HG03342 (cell line): ENCODE data around the gene ADRM1.

Experiments
- ATAC-seq: cut with Tn5 transposase; IDR thresholded peaks from one replicate; pipeline ENCODE4 v1.9.1; 2021; ENCODE audit warnings: mild to moderate bottlenecking, moderate library complexity; ENCODE audit not compliant: unreplicated experiment

The ADRM1 gene

GRCh38 chr20:62309947-62310756 is 7.4 kb downstream of the ADRM1 start:
- ATAC-seq = no peak

GRCh38 chr20:62310757-62311121 is 7.9 kb downstream of the ADRM1 start:
- no peak for ATAC-seq

DNA sequence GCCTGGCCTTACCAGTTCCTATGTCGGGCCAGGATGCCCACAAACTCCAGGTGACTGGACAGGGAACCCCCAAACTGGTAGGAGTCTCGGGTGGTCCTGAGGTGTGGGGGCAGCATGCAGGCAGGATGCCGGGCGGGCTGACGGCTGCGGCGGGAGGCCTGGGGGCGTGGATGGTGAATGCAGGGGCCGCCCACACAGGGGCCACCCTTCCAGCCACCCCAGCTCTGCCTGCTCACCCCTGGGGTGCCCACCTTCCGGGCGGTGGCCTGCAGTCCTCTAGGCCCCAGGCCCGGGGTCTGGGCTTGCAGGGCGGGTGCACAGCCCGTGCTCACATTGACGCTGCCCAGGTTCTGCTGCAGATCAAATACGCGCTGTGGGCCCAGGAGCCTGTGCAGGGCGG is 8.4 kb downstream of the ADRM1 start:
- ATAC-seq = no peak

GRCh38 chr20:62311832-62312661 is 9.2 kb downstream of the ADRM1 start:
- no peak for ATAC-seq

- ATAC-seq = no peak
These were observed 9.8 kb downstream of the ADRM1 start for GRCh38 chr20:62312662-62312977.

DNA sequence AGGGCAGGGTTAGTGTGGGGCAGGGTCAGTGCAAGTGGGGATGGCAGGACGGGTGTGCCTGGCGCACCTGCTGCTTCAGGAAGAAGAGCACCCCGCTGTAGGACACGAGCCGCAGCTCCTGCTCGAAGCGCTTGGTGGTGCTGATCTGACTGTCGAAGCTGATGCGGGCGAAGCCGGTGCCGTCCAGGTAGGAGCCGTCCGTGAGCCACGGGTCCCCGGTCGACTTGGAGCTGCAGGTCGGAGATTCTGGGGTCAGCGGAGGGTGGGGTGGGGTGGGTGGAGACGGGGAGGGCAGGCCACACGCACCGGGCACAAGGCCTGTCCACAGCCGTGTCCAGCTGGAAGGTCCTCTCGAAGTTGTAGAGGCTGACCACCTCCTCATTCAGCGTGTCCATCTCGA is 10.2 kb downstream of the ADRM1 start:
- ATAC-seq = no peak

DNA sequence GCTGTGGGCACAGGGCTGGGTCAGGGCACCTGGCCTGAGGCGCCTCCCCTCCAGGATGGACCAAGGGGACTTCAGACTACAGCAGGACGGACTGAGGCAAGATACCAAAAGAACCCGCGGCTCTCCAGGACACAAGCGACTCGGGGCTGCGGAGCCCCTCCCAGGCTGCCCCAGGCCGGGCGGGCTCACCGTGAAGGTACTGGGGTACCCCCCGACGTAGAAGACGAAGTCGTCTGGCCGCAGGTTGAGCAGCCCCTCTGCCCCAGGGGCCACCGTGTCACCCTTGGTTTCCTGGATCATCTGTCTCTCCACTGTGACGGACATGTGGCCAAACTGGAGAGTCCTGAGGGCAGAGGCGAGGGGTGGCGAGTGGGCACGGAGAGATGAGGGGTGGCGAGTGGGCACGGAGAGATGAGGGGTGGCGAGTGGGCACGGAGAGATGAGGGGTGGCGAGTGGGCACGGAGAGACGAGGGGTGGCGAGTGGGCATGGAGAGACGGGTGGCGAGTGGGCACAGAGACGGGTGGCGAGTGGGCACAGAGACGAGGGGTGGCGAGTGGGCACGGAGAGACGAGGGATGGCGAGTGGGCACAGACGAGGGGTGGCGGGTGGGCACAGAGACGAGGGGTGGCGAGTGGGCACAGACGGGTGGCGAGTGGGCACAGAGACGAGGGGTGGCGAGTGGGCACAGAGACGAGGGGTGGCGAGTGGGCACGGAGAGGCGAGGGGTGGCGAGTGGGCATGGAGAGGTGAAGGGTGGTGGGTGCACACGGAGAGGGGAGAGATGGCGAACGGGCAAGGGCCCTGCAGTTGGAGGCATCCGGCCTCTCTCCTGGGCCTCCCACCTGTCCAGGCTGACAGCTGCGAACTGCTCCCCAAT is 10.9 kb downstream of the ADRM1 start:
- no peak for ATAC-seq

DNA sequence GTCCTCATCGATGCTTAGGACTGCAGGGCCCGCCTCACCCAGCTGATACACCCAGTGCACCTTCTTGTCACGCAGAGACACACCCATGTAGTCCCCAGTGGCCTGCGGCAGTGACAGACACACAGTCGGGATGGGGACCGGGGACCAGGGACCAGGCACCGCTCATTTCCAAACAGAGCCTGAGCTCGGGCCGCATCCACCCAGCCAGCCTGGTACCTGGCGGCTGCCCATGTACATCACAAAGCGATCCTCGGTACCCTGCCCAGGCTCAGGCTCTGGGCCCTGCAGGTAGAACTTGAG is 11.5 kb downstream of the ADRM1 start:
- no peak for ATAC-seq

DNA sequence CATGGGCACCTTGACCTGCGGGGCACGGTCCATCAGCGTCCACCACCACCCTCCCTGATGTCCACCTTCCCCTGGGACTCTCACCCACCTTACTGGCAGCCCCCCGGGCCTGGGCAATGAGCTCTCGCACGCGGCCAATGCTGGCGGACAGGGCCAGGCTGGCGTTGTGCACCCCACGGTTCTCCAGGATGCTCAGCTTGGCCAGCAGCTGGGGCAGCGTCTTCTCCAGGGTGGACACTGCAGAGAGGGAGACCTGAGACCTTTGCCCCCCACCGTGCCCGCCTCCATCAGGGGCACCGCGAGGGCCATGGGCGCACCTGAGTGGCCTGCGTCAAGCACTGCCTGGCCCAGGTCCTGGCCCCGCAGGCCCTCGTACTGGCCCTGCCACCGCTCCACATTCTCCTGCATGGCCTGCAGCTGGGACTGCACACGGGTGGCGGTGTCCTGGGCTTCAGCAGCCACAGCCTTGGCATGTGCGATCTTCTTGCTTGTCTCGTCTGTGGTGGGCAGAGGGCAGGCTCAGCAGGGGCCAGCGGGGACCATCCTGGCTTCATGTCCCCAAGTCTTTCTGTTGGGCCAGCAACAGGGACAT is 12.0 kb downstream of the ADRM1 start:
- no peak for ATAC-seq

- no peak for ATAC-seq
These were observed 13.0 kb downstream of the ADRM1 start for GRCh38 chr20:62315773-62316172.

- no peak for ATAC-seq
These were observed 13.8 kb downstream of the ADRM1 start for GRCh38 chr20:62316331-62317166.

GRCh38 chr20:62317167-62317655 is 14.4 kb downstream of the ADRM1 start:
- ATAC-seq = no peak

DNA sequence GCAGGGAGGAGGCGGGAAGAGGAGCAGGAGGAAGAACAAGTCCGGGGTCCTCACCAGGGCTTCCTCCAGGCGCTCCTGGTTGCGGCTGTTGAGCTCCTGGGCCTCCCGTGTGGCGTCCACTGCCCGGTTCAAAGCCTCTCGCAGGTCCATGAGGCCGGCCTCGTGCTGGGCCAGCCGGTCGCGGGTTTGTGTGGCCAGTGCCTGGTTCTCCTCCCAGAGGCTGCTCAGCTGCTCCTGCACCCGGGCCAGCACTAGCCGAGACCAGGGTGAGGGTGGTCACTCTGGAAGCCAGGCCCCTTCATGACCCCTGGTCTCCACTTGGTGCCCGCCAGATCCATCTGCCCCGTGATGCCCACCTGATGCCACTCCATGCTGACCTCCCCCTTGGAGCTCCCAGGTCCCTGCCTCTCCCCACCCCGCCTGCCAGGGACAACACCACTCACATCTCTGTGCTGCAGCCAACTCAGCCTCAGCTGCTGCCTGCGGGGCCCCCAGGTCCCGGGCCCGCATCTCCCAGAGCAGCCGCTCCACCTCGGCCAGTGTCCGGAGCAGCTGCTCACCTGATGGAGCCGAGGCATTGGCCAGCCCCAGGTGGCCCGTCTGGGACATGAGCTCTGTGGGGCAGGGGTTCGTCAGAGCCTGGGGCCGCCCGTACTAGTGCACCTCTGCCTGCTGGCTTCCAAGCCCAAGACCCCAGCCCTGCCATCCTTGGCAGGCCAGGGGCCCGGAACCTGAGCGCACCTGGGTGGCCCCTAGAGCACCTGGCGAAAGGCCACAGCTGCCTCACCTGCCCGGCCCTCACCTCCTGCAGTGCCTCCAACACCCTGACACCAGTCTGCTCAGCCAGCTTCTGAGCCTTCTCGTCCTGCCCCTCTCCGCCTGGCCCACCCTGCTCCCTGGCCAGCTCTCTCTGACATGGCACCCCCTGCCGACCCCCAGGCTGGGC is 15.9 kb downstream of the ADRM1 start:
- ATAC-seq = no peak

DNA sequence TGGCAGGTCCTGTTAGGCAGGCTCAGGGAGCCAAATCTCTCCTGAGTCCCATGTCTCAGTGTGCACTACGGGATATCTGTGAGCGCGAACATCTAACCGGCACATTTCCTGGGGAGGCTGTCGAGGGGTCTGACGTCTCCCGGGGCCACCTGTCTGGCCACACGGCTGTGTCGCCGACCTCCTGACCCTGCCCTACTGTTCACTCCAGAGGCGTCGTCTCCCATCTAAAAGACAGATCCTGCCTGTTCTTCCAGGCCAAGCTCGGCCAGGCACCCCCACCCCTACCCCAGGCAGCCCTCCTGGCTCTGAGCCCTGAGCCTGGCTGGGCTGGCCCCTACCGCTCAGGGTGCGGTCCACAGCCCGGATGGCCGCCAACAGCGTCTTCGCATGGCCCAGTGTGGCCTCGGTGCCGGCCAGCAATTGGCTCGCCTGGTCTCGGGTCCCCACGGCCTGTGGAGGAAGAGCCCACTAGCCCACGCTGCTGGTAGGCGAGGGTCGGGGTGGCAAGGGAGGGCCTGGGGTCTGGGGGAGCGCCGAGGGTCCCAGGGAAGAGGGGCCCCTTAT is 16.6 kb downstream of the ADRM1 start:
- ATAC-seq = no peak

DNA sequence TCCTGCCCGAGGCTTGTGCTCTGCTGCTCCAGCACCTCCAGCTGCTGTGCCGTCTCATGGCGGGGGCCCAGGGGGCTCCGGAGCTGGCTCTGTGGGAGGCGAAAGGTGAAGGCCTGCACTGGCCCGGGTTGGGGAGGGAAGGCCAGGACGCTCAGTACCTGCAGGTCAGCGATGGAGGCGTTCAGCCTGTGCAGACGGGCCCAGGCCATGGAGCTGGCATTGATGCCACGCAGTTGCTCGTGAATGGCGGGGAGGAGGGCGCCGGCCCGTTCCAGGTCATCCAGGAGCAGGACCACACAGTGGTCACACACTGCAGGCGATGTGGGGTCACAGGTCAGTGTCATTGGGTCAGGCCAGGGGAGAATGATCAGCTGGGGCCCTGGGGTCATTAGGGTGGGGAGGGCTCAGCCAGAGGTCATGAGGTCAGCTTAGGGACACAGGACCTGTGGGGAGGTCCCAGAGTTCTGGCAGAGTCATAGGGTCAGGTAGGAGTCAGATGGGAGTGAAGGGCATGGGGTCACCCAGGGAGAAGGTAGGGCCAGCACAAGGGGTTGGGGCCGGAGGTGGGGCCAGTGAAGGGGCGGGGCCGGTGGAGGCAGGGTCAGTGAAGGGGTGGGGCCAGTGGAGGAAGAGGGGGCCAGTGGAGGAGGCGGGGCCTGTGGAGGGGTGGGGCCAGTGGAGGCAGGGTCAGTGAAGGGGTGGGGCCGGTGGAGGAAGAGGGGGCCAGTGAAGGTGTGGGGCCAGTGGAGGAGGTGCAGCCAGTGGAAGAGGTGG is 18.0 kb downstream of the ADRM1 start:
- ATAC-seq = no peak

DNA sequence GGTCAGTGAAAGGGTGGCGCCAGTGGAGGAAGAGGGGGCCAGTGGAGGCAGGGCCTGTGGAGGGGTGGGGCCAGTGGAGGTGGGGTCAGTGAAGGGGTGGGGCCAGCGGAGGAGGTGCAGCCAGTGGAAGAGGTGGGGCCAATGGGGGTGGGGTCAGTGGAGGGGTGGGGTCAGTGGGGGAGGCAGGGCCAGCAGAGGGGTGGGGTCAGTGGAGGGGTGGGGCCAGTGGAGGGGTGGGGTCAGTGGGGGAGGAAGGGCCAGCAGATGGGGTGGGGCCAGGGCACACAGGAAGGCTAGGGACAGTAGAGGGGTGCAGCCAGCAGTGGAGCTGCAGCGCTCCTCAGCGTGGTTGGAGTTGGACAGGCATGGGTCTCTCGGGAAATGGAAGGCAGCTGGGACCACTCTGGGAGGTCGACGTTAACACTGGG is 18.7 kb downstream of the ADRM1 start:
- no peak for ATAC-seq

DNA sequence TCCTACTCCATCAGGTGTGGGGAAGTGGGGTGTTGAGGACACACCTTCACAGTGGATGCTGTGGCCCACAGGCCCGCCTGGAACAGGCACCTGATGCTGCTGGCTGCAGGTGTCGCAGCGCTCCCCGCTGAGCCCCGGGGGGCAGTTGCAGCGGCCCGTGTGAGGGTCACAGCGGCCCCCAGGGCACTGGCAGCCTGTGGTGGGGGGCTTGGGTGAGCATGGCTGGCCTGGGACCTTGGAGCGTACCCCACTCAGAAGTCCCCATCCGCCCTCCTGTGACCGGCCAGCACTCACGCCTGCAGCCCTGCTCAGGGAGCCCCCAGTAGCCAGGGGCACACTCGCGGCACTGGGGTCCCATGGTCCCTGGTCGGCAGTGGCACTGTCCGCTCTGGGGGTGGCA is 19.2 kb downstream of the ADRM1 start:
- ATAC-seq = no peak

GRCh38 chr20:62322492-62323041 is 19.8 kb downstream of the ADRM1 start:
- no peak for ATAC-seq
